NCI-H1417 (cell line): Measurements from ENCODE around the gene MED14.

Source experiments
- DNase-seq, 3 experiments: peaks; one replicate each; lab custom pipeline; 2025; lab: John Stamatoyannopoulos, UW

Gene MED14

DNA sequence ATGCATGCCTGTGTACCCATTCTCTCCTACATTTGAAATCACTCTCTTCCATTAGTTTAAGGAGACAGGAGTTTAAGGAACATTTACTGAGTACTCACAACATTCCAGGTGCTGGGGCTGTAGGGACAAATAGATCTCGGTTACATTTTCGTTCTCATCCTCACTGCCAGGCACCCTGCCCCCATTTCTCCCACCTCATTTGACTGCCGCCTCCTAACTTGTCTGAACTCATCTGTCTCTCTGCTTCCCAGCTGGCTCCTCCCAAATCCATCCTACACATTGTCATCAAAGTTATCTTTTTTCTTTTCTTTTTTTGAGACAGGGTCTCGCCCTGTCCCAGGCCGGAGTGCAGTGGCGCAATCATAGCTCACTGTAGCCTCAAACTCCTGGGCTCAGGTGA lies 131.9 kb downstream of the MED14 start:
- no peak for DNase-seq
